WI38 (cell line): Measurements from ENCODE around the gene MAGI1.

Experiments used
- H3K4me3 ChIP-seq: 2 replicates; pipeline ENCODE4 v1.5.1; 2011; ENCODE audit warnings: low read depth, mild to moderate bottlenecking, control low read depth, low read length
- CTCF ChIP-seq: IDR thresholded peaks from 2 replicates; pipeline ENCODE4 v1.5.1; 2012; ENCODE audit warnings: low read depth, mild to moderate bottlenecking, control low read depth, low read length

The MAGI1 gene

DNA sequence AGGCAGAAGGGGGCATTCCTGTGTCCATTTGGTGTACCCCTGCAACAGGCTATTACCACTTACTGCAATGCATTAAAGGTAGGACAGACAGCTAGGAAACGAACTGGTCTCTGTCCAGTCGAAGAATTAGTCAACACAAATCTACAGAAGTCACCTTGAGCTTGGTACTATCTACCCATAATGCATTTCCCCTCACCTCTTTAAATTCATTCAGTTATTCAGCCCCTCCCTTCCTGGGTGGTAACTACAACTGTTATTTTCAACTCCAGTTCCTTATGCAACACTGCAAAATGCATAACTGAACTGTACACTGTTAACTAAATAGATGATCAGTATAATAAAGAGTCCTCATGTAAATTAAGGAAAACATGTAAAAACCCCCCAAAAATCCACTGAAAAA lies 77.6 kb downstream of the MAGI1 start:
- TF ChIP-seq CTCF: no peak
- H3K4me3 ChIP-seq: no peak overlapping the region

- no peak overlapping the region for H3K4me3 ChIP-seq
- no peak for TF ChIP-seq CTCF
Measured at GRCh38 chr3:65960087-65960486, 78.6 kb downstream of the MAGI1 start.

DNA sequence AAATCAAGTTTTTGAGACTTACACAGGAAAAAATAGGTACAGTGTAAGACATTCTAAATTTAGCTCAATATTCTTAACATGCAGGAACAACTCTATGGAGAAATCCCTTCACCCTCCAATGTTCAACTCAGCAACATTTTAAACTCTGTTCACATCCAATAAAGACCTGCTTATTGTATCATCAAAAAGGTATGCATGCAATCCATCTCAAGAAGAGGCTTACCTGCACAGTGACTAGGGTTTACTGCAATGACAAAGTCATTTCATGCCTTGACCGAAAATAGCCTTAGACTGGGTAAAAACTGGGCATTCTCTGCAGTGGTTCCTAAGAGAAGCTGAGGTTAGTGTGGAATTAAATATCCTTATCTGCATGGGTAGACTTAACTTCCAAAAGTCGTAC lies 80.5 kb downstream of the MAGI1 start:
- H3K4me3 ChIP-seq: no peak overlapping the region
- no peak for TF ChIP-seq CTCF

- peak overlapping the region; percentile 36 for H3K4me3 ChIP-seq
- no peak for TF ChIP-seq CTCF
Measured at GRCh38 chr3:65955792-65956477, 82.8 kb downstream of the MAGI1 start.

DNA sequence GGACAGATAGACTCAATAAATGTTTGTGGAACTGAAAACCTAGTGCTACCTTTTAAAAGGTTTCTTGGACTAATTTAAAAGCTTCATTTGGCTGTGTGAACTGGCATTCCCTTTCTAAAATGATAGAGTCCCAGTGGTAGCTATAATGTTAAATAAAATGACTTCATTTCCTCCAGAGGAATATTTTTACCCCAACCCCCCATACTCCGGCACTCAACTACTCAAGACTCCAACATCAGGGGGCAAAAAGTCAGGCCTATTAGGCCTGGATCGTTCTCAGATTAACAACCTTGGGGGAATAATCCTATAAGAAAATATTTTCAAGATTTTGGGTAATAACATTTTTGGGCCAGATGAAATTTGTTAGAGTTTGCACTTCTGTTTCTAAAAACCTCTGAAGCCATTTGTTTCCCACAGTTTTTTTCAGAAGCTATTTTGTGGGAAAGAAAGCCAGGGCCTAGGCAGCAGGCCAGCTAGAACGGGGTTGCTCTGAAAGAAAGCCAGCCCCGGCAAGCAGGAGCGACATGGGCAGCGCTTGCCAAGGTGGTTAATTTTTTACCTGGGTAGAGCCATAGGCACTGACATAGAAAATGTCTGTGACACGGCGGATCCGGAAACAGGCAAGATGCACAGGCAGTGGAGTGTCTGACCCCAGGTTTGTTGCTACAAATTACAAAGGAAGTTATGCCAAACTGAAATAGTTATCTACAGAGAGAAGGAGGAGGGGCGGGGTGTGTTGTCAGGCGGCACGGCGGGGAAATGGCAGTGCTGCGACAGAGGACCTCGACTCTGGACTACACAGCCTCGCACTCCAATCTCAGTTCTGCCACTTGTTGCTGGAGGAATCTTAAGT lies 84.6 kb downstream of the MAGI1 start:
- no peak overlapping the region for H3K4me3 ChIP-seq

DNA sequence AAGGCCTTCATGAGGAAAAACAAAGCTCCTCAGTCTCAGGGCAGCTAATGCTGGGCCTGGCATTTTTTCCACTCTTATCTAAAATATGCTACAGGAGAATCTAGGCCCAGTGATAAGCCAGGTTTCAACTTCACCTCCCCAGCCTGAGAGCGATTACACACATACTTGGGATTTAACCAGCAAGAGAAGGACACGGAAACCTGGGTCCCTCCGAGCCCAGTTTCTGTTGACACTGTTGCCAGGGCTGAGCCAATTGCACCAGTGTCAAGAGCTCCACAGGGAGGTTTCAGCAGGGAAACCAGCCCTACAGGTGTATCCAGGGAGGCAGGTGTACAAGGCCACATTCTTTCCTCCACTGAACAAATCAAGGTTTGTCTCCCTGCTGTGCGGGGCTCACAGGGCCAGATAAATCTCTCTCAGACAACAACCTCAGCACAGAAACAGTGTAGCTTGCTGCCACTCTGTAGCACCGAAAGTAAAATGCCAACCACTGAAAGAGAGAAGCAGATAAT lies 85.4 kb downstream of the MAGI1 start:
- H3K4me3 ChIP-seq: no peak overlapping the region
- no peak for TF ChIP-seq CTCF

More for the DNA sequence above, 84.6 kb downstream of the MAGI1 start:
- TF ChIP-seq CTCF: no peak

GRCh38 chr3:65952842-65953241 lies 85.9 kb downstream of the MAGI1 start:
- TF ChIP-seq CTCF: no peak
- H3K4me3 ChIP-seq: no peak overlapping the region
